ENCODE measurements around the gene VDR.

VDR gene

GRCh38 chr12:47889040-47889439 is 15.8 kb downstream of the VDR start:
- DNase-seq, result no peak

DNA sequence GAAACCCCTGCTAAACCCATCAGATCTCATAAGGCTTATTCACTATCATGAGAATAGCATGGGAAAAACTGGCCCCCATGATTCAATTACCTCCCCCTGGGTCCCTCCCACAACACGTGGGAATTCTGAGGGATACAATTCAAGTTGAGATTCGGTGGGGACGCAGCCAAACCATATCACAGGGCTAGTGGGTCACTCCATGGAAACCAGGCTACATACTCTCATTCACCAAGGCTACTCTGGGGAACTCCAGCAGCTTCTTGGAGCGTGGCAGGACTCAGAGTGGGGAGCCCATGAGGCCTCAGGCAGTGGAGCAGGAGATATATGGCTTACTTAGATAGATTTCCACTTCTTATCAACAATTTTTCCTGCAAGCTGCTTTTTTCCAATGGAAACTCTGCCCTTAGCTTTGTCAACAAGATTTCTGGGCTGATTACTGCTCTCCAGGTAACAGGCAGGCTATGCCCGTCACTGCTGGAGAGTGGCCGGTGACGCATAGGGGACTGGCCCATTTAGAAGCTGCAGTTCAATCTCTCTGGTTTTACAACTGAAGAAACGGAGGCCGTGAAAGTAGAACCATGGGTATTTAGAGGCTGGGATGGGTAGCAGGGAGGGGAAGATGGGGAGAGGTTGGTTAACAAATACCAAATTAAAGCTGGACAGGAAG is 16.5 kb downstream of the VDR start:
- no peak for DNase-seq

- no peak for DNase-seq
Measured at GRCh38 chr12:47887529-47887928, 17.3 kb downstream of the VDR start.

GRCh38 chr12:47886510-47887240 is 18.1 kb downstream of the VDR start:
- DNase-seq, result no peak

- no peak for DNase-seq
Measured at GRCh38 chr12:47885566-47885965, 19.2 kb downstream of the VDR start.

DNA sequence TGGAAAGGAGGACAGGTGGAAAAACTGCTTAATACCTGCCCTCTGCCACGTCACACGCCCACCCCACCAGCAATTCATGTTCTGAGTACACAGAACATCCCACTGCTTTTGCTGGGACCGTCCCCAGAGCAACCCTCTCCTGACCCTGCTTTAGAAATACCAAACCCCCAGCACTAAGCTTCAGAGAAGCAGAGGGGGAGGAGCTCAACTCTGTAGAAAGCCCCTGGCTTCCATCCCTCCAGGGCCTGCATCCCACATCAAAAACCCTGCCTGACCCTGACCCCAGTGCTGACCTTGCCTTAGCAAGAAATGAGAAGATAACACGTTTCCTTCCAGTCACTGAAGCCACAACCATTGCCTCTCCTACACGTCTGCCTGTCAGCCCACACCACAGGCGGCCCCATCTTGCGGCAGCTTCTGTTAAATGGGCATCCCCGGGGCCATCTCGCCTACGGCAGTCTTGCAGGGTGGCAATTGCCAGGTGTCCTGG is 19.7 kb downstream of the VDR start:
- no peak for DNase-seq

DNA sequence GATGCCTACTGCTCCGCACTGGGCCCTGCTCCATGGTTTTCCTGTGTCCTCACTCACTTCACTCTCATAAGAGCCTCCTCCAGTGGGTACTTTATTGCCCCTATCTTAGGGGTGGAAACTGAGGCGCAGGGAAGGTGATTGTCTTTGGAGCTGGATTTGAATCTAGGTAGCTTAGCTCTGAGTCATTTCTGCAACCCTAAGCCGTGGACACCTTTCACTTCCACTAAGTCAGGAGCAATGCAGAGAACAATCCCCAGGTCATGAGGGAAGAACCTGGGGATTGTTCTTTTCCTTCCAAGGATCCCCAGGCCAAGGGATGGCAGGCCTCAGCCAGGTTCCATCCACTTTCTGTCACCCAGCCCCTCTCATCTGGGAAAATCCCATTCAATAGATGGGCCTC is 20.3 kb downstream of the VDR start:
- DNase-seq, result no peak

GRCh38 chr12:47883663-47884195 is 21.1 kb downstream of the VDR start:
- no peak for DNase-seq

- DNase-seq, result peak; percentile 27
Measured at GRCh38 chr12:47882781-47883546, 21.8 kb downstream of the VDR start.

GRCh38 chr12:47881826-47882427 is 22.9 kb downstream of the VDR start:
- DNase-seq, result no peak

- no peak for DNase-seq
Measured at GRCh38 chr12:47881051-47881450, 23.7 kb downstream of the VDR start.

- no peak for DNase-seq
Measured at GRCh38 chr12:47878918-47879481, 25.8 kb downstream of the VDR start.

GRCh38 chr12:47878293-47878917 is 26.4 kb downstream of the VDR start:
- DNase-seq, result no peak

- no peak for DNase-seq
Measured at GRCh38 chr12:47877081-47877480, 27.7 kb downstream of the VDR start.

DNA sequence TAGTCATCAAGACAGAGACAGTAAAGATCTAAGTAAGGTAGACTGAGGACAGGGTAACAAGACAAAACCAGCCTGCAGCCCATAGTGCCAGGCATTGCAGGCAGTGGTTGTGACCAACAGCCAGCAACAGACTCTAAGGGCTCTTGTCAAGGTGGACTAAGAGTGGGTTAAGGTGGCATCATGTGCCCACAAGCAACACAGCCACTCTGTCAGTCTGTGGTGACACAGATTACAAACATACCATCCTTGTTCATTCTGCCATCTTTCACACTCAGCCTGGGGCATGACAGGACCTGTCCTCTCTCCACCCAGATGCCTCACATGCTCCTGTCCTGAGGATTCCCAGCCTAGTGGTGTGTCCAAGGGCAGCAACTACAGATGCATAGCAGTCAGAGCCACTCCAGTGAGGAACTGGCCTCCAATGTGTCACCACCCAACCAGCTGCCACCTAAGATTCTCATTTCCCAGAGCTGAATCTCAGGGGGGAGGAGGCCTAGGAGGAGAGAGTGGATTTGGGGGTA is 28.3 kb downstream of the VDR start:
- no peak for DNase-seq

- no peak for DNase-seq
Measured at GRCh38 chr12:47875746-47876439, 28.9 kb downstream of the VDR start.

- DNase-seq, result no peak
Measured at GRCh38 chr12:47874316-47874715, 30.5 kb downstream of the VDR start.

- DNase-seq, result peak; percentile 53
Measured at GRCh38 chr12:47870175-47870781, 34.5 kb downstream of the VDR start.

DNA sequence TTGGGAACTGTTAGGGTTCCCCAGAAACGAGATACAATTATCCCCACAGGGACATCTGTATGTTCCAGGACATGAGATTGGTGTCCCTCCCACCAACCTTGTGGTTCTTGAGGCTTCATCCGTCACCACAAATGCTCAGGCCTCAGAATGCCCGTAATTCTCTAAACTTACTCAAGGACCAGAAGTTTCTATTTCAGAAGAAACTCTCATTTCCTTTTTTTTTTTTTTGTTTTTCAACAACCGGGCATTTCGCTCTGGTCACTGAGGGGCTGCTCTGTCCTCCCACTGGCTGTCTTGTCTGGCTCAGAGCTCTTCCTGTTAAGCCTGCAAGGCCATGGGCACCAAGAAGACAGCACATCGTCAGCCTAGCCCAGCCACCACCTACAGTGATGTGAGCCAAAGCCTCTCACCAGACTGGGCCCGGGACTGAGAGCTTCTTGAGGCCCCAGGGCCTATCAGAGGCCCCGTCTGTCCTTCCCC is 36.2 kb downstream of the VDR start:
- peak; percentile 46 for DNase-seq

GRCh38 chr12:47868041-47868440 is 36.8 kb downstream of the VDR start:
- DNase-seq, result no peak

DNA sequence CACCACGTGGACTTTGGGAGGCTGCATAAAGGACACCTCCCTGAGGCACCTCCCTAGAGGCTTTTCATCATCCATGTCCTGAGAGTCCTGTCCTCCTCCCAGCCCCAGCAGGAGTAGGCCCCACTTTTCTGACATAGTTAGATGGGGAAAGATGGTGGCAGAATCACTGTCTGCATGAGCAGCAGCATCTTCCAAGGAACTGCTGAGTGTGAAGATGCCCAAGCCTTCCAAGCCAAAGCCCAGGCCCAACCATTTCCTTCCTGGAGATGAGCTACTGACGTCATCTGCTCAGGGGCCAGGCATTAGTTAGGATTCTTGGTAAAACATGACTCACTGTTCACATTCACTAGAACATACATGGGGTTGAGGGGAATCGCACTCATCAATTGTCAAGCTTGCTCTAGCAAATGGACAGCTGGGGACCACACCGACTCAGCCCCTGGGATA is 37.3 kb downstream of the VDR start:
- no peak for DNase-seq
